ENCODE measurements around the gene ZNF684.
"Not testable (repeated sequence)": the region's sequence is repeated elsewhere in the genome, so short reads cannot be mapped to it uniquely, and the experiment has no call there.

Gene ZNF684

GRCh38 chr1:40531381-40532061 is at the start of gene ZNF684:
Gene ZNF684, plus strand, starts transcription at chr1:40531637. Its CDS starts 1,530 bp downstream, at chr1:40533167.
- peak; percentile 66 to 72 for DNase-seq (ENCODE audit: low read depth in 2 of 2)

GRCh38 chr1:40495315-40495903 is 36.0 kb upstream of the ZNF684 start:
- DNase-seq (ENCODE audit: low read depth in 2 of 2): no peak

GRCh38 chr1:40502651-40503050 is 28.8 kb upstream of the ZNF684 start:
- not testable (repeated sequence) for DNase-seq (ENCODE audit: low read depth in 2 of 2)

- DNase-seq (ENCODE audit: low read depth in 2 of 2): no peak
Observed at GRCh38 chr1:40507973-40508372, 23.5 kb upstream of the ZNF684 start.

- DNase-seq (ENCODE audit: low read depth in 2 of 2): peak; percentile 66 to 68
Observed at GRCh38 chr1:40508375-40509341, 22.8 kb upstream of the ZNF684 start, which contains the start of gene EXO5. Gene EXO5, plus strand, starts transcription at chr1:40508767. Its CDS starts 5,778 bp downstream, at chr1:40514545.

GRCh38 chr1:40519517-40519916 is 11.9 kb upstream of the ZNF684 start:
- no peak for DNase-seq (ENCODE audit: low read depth in 2 of 2)

- DNase-seq (ENCODE audit: low read depth in 2 of 2): no peak
Observed at GRCh38 chr1:40530735-40531380, 579 bp upstream of the ZNF684 start.

GRCh38 chr1:40532062-40532389 is 589 bp downstream of the ZNF684 start:
- no peak for DNase-seq (ENCODE audit: low read depth in 2 of 2)

- DNase-seq (ENCODE audit: low read depth in 2 of 2): no peak
Observed at GRCh38 chr1:40532844-40533424, 1.5 kb downstream of the ZNF684 start.

GRCh38 chr1:40534589-40534988 is 3.2 kb downstream of the ZNF684 start:
- DNase-seq (ENCODE audit: low read depth in 2 of 2): no peak

- no peak for DNase-seq (ENCODE audit: low read depth in 2 of 2)
Observed at GRCh38 chr1:40535732-40536131, 4.3 kb downstream of the ZNF684 start.

GRCh38 chr1:40539338-40539737 is 7.9 kb downstream of the ZNF684 start:
- no peak for DNase-seq (ENCODE audit: low read depth in 2 of 2)

GRCh38 chr1:40546957-40547356 is 15.5 kb downstream of the ZNF684 start:
- no peak for DNase-seq (ENCODE audit: low read depth in 2 of 2)

GRCh38 chr1:40553017-40553416 is 21.6 kb downstream of the ZNF684 start:
- DNase-seq (ENCODE audit: low read depth in 2 of 2): no peak

GRCh38 chr1:40554807-40555206 is 23.4 kb downstream of the ZNF684 start:
- DNase-seq (ENCODE audit: low read depth in 2 of 2): not testable (repeated sequence)

GRCh38 chr1:40556121-40556520 is 24.7 kb downstream of the ZNF684 start:
- DNase-seq (ENCODE audit: low read depth in 2 of 2): no peak

GRCh38 chr1:40558241-40558640 is 26.8 kb downstream of the ZNF684 start:
- not testable (repeated sequence) for DNase-seq (ENCODE audit: low read depth in 2 of 2)

- no peak for DNase-seq (ENCODE audit: low read depth in 2 of 2)
Observed at GRCh38 chr1:40562185-40562584, 30.7 kb downstream of the ZNF684 start.

GRCh38 chr1:40563266-40563665 is 31.8 kb downstream of the ZNF684 start:
- no peak for DNase-seq (ENCODE audit: low read depth in 2 of 2)

- DNase-seq (ENCODE audit: low read depth in 2 of 2): no peak
Observed at GRCh38 chr1:40564506-40564905, 33.1 kb downstream of the ZNF684 start.

GRCh38 chr1:40564913-40565312 is 33.5 kb downstream of the ZNF684 start:
- DNase-seq (ENCODE audit: low read depth in 2 of 2): no peak

GRCh38 chr1:40567825-40568224 is 36.4 kb downstream of the ZNF684 start:
- no peak for DNase-seq (ENCODE audit: low read depth in 2 of 2)
